ENCODE results near the gene GRB2. TPM values are rescaled to one million over a fixed set of nuclear protein-coding genes. Genes with fewer than 3 reads are reported as not detected.
A peak's percentile ranks its signal among the peaks of the same experiment; 100 is the strongest.

The GRB2 gene
- total and polyA plus RNA-seq, 10 of the 15 experiments (the other 5 are each of a cell fraction or from before 2014, with no cell fraction given) = 113 to 268 (median 158) TPM

GRCh38 chr17:75397217-75397616 is 8.3 kb downstream of the GRB2 start:
- POLR2A ChIA-PET = interaction anchor here (0.6 to 5.4 kb wide), 21 partner anchors 9 to 108 kb away, joined by 3 to 44 read pairs (median 5); partner anchors contain the start of genes GRB2 and SLC25A19
- intact Hi-C loops (cut with micrococcal nuclease; ENCODE audit: unreplicated experiment) = no loop called here
- no TSS peak for BruUV-seq (replicated peaks)
- no peak for TF ChIP-seq PAX8 (IDR thresholded peaks at IDR 0.05)
- no peak for TF ChIP-seq NR2C1 (IDR thresholded peaks at IDR 0.05)
- no peak for TF ChIP-seq IRF5 (IDR thresholded peaks at IDR 0.05; ENCODE audit: borderline replicate concordance)
- no peak for TF ChIP-seq RCOR1 (conservative IDR thresholded peaks at IDR 0.05; ENCODE audit: low read depth, low read length)
- no peak for TF ChIP-seq CUX1 (IDR thresholded peaks at IDR 0.05; ENCODE audit: insufficient replicate concordance, low read depth, low read length)
- no peak for TF ChIP-seq ASH2L (IDR thresholded peaks at IDR 0.05; ENCODE audit: borderline replicate concordance, low read depth)
- TF ChIP-seq ZNF622 (IDR thresholded peaks at IDR 0.05) = no peak
- TF ChIP-seq RELB (IDR thresholded peaks at IDR 0.05; ENCODE audit: low read depth) = no peak
- TF ChIP-seq ZBTB11 (CRISPR knock-in tag; IDR thresholded peaks at IDR 0.05) = no peak
- no peak for TF ChIP-seq DPF2 (IDR thresholded peaks at IDR 0.05)
- no peak for TF ChIP-seq CHD1 (IDR thresholded peaks at IDR 0.05; ENCODE audit: low read depth, low read length)
- no peak for TF ChIP-seq BHLHE40 (IDR thresholded peaks at IDR 0.05; ENCODE audit: borderline replicate concordance in 1 of 2, low read depth in 2 of 2, low read length in 1 of 2)

More at GRCh38 chr17:75397217-75397616, 8.3 kb downstream of the GRB2 start:
- peak overlapping the region; percentile 98 for H3K4me2 ChIP-seq (ENCODE audit: control insufficient read depth, insufficient read depth)
- H4K20me1 ChIP-seq (ENCODE audit: control insufficient read depth, insufficient read depth) = peaks cover 27% of the 10 kb centered on the region
- H3K36me3 ChIP-seq (ENCODE audit: control insufficient read depth in 2 of 2, insufficient read depth in 2 of 2, low read length in 1 of 2) = peaks cover 3 to 8% of the 10 kb centered on the region in 2 experiments; a peak in 3 of 4 replicates
- ChIA-PET SMC1A (ENCODE audit: uncharacterized antibody, unreplicated experiment) (interaction anchor here (0.7 to 9.6 kb wide), 23 partner anchors 9 to 137 kb away, joined by 3 to 115 read pairs (median 4); partner anchors contain the start of genes GGA3, GRB2, MRPS7 and SLC25A19), CTCF (interaction anchor here (0.6 to 7.3 kb wide), 17 partner anchors 8 to 247 kb away, joined by 3 to 69 read pairs (median 4); partner anchors contain the start of genes GRB2 and SLC25A19), RAD21 (ENCODE audit: unreplicated experiment) (interaction anchor here (0.7 to 3.3 kb wide), 18 partner anchors 8 to 205 kb away, joined by 3 to 22 read pairs (median 7); partner anchors contain the start of genes GRB2, MIF4GD and SLC25A19)
- H3K79me2 ChIP-seq (ENCODE audit: control insufficient read depth, insufficient read depth, low read length) = peaks cover 98% of the 10 kb centered on the region
- no peak for FAIRE-seq
- H3K27ac ChIP-seq (ENCODE audit: control insufficient read depth, insufficient read depth) = no peak overlapping the region
- peak overlapping the region; percentile 77; the same call in 1 of the 2 replicates for H3K4me3 ChIP-seq
- no peaks in the 10 kb centered on the region for H3K27me3 ChIP-seq (replicated peaks in 1 of 2; ENCODE audit: control insufficient read depth in 2 of 2, insufficient read depth in 2 of 2, low read length in 1 of 2)
- no peak for DNase-seq (ENCODE audit: low read depth, low spot score)
- H2AFZ ChIP-seq (ENCODE audit: control insufficient read depth, low read depth, low read length) = no peak overlapping the region
- ATAC-seq = no peak
- H3K9me3 ChIP-seq (replicated peaks; ENCODE audit: control insufficient read depth, insufficient read depth, low read length) = no peaks in the 10 kb centered on the region
- 0% methylated on average over 1 of the region's 1 CpG for WGBS (ENCODE audit: insufficient coverage, insufficient replicate concordance, low lambda C conversion rate, missing lambda C conversion rate)
- peaks cover 29% of the 10 kb centered on the region for H3K4me1 ChIP-seq (ENCODE audit: control insufficient read depth, insufficient read depth, low read length)
- no peak overlapping the region for H3K9ac ChIP-seq (ENCODE audit: control insufficient read depth, insufficient read depth, low read length)
- in situ Hi-C loops (cut with MboI) = no loop called here

Data from GM12878 (cell line).